ENCODE measurements around the gene SH3PXD2B.

The SH3PXD2B gene

DNA sequence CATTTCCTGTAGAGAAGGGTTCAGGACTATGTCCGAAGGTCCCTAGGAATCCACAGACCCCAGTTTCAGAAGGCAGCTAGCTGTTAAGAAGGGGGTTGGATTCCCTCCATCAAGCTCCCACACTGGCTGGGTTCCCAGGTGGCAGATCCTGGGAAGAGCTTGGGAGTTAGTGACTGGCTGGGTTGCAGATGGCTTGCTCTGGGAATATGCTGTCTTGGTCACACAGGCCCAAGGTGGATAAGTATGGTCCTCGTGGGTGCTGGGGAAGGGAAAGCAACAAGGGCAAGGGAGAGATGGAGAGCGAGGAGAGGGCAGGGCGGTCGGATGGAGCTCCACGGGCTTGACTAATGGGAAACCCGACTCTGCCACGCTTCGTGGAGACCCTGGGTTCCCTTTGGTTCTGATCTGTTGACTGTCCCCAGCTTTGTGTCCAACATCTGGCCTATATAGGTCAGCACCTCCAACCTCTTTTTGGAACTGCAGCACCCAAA, 17.4 kb downstream of the SH3PXD2B start:
- DNase-seq (ENCODE audit: low read depth, low spot score) = no peak

DNA sequence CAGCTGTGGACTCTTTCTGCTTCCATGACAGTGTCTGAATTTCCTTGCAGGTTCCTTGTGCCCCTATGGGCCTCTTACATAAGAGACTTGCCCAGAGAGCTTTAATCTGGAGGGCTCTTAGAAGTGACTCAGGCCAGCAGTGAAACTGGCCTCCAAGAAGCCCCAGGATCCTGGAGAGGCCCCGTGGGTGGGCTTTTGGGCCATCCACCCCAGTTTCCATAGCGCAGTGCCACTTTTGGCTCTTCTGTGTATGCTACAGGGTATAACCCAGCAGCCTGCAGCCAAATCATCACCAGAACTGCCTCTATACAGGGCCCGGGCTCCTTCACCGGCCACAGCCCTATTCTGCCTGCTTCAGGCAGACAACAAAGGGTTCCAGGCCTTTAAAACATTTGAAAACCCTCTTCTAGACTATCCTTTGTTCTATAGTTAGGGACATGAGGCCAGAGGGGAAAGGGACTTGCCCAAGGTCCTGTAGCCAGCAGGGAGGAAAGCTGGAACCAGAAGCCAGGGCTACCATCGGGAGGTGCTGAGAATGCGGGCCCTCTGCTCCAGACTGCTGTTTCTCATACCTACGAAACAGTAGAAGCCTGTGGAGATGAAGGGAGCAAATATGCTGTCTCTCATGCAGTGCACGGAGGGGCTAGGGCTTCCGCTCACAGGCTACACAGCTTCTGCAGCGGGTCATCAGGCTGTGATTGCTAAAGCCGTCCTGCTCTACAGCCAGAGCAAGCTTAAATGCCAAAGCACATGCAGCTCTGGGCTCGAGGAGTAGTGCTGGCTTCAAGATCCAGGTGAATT, 18.0 kb downstream of the SH3PXD2B start:
- DNase-seq (ENCODE audit: low read depth, low spot score) = peak; percentile 44

DNA sequence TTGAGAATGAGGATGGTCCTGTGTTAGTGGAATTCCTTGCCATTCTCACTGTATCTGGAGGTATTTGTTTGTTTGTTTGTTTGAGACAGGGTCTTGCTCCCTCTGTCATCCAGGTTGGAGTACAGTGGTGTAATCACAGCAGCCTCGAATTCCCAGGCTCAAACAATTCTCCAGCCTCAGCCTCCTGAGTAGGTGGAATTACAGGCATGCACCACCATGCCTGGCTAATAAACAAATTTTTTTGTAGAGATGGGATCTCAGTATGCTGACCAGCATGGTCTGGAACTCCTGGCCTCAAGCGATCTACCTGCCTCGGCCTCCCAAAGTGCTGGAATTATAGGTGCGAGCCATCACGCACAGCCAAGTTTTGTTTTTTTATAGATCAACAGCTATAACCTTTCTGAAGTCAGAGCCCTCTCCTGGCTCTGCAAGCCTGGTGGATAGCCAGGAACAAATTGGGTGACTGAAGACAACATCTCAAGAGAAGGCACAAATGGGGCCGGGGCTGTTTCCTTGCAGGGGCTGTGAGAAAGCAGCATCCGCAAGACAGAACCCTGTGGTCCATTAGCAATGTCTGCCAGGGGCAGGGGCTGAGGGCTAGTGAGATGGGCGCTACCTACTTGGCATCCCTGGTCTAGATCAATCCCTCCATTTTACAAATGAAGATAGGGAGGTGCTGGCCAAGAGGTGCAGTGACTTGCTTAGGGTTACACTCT, 18.8 kb downstream of the SH3PXD2B start:
- DNase-seq (ENCODE audit: low read depth, low spot score) = no peak

DNA sequence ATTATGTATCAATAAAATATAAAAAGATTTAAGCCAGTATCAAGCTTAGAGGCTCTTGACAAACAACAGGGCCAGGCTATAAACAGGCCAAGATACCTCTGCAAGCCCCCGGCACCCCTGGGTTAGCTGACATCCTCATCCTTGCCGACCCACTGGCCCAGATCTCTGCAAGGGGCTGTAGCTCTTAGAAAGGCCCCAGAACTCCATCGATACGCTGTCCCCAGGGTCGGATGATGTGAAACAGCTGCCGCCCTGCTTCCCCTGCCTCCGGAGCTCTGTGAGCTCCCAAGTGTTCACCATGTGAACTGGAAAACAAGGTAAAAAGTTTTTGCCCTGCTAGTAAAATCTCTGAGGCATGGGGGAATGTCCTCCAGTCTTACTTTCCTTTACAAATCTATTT, 20.1 kb downstream of the SH3PXD2B start:
- DNase-seq (ENCODE audit: low read depth, low spot score) = no peak

DNA sequence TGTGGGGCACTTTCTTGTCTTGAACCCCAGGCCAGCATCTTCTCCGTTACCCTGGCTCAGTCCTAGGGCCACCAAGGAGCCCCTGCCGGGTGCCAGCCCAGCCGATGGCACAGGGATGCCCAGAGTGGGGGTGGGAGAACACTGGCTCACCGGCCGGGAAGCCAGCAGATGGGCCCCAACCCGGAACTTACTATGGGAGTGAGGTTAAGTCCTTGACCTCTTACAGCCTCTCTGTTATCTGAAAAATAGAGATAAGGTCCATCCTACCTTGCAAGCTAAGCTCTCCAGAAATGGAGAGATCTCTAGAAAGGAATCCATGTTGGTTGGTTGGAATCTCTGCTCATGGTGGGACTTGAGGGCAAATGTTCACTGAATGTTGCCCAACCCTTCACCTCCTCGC, 20.8 kb downstream of the SH3PXD2B start:
- no peak for DNase-seq (ENCODE audit: low read depth, low spot score)

DNA sequence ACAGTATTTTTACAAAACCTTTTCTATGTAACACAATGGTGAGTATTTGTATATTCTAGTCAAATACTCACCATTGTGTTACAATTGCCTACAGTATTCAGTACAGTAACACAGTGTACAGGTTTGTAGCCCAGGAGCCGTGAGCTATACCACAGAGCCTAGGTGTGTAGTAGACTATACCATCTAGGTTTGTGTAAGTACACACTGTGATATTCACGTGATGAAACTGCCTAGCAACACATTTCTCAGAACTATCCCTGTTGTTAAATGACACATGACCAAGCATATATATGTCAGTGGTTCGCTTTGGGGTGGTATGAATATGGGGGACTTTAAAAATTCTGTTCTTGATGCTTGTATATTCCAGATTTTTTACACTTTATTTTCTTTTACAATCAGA, 21.3 kb downstream of the SH3PXD2B start:
- no peak for DNase-seq (ENCODE audit: low read depth, low spot score)

DNA sequence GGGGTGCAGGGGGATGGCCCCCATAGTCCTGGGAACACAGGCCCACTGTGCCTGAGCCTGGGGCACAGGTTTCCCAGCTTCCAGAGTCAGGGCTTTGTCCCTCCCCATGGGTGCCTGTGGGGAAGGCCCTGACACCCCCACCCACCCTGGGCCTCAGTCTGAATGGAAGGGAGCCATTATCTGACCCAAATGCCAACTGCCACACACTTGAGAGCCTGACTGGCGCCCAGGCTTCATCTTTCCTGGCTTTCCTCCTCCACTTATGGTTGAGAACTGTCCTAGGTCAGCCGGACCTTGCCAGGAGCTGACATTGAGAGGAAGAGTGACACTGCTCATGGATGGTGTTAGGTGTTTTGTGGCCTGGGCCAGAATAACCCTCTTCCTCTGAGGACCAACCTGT, 24.0 kb downstream of the SH3PXD2B start:
- DNase-seq (ENCODE audit: low read depth, low spot score) = no peak

DNA sequence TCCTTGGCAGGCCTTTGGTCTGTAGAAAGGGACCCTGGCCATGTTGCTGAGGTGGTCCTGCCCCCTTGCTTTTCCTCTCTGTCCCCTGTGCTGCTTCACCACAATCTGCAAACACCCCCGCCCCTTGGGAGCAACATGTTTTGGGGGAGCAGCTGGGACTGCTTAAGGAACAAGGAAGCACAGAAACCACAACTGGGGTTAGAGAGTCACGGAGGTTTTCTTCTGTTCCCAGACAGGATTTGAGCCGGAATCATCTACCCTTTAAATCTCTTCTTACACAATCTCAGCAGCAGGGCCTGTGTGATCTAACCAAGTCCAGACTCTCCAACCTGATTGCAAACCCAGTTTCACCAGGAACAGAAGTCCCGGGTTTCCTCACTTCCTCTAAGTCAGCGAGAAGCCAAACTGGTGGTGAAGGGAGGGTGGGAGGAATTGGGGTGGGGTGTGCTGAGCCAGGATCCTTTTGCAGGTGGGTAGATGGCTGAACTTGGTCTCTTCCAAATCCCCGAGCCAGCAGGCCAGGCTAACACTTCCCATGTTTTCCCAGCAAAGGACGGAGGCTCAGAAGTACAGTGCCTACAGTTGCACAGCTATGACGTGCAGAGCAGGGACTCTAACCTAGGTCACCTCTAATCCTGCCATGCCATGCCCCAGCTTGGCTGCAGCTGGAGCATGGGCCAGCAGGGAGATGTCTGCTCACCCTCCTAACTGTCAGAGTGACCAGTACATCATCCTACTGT, 25.0 kb downstream of the SH3PXD2B start:
- no peak for DNase-seq (ENCODE audit: low read depth, low spot score)

DNA sequence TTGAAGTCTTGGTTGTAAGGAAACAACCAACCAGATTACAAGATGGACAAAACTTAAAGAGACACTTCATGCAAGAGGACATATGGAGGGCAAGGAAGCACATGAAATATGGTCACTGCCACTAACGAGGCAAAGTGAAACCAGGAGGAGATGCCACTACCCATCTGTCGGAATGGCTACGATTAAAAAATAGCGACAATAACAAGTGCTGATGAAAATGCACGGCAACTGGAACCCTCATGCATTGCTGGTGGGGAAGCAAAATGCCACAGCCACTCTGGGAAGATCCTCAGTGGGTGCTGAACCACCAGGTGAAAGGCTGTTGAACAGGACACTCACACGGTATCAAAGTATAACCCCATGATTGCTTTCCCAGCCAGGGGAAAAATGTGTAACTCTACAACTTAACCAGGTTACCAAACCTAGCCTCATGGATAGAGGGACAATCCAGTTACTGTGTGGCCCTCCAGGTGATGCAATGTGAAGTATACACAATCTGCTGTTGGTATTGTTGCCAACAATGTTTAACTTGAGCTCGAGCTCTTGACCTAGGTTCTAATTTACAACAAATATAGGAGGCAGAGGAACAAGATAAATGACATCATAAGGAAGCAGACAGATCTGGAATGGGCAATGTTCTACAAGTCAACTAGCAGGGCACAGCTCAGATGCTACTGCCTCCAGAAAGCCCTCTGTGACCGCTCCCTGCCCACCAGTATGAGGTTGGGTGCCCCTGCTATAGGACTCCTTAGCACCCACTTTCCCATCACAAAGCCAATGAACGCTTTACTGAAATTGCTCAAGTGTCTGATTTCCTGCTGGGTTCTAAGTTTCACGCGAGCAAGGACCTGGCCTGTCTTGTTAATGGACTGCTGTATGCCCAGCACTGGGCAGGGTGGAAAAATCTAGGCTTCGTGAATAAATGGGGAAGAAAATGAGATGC, 25.8 kb downstream of the SH3PXD2B start:
- no peak for DNase-seq (ENCODE audit: low read depth, low spot score)

DNA sequence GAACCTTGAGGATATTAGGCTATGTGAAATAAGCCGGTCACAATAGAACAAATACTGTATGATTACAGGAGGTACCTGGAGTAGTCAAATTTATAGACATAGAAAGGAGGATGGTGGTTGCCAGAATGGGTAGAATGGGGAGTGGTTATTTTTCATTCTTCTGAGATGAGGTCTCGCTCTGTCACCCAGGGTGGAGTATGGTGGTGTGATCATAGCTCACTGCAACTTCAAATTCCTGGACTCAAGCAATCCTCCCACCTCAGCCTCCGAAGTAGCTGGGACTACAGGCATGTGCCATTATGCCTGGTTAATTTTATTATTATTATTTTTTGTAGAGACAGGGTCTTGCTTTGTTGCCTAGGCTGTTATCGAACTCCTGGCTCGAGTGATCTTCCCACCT, 27.1 kb downstream of the SH3PXD2B start:
- DNase-seq (ENCODE audit: low read depth, low spot score) = no peak

DNA sequence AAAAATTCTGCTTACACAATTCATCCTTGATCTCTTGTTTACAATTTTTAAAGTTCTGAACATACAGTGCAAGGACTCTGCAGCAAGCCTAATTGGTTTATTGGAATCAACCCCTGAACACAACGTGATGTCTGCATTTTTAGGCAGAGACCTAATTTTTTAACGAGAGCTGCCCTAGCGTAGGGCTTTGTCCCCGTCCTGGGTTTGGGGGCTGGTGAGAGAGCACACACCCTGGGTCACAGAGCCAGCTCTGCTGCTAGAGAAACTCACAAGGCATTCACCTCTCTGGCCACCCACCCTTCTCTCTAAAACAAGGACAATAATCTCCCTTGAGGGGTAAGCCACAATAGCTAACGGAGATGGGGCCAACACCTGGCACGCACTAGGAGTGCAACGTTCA, 28.2 kb downstream of the SH3PXD2B start:
- no peak for DNase-seq (ENCODE audit: low read depth, low spot score)

DNA sequence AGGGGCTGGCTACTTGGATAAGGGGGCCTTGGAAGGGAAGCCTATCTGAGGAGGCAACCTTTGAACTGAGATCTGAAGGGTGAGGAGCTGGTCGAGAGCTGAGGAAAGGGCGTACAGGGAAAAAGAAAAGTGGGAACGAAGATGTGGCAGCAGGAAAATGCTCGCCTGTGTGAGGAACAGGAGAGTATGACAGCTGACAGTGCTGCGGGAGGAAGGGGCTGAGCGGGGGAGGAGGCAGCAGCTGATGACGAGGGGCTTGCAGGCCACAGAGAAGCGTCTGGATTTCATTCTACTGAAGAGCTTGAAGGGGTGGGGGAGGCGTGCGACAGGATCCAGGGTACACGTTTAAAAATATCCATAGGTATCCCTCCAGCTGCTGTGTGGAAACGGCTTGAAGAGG, 28.9 kb downstream of the SH3PXD2B start:
- no peak for DNase-seq (ENCODE audit: low read depth, low spot score)

DNA sequence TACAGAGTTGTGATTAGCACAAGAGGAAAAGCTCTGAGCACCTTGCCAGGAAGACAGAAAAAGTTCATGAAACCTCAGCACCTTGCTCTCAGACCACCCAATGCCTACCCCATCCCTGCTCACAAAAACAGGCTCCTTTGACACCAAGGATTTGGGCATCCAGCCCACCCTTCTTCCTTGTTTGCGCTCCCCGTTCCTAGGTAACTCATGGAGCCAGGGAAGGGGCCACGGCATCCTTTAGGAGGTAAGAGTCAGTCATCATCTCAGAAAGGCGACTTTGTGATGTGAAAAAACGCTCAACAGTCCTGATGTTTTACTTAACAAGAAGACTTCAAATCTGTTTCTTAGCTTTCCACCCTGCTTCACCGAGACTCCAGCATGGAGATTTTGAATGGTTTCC, 29.5 kb downstream of the SH3PXD2B start:
- DNase-seq (ENCODE audit: low read depth, low spot score) = no peak

DNA sequence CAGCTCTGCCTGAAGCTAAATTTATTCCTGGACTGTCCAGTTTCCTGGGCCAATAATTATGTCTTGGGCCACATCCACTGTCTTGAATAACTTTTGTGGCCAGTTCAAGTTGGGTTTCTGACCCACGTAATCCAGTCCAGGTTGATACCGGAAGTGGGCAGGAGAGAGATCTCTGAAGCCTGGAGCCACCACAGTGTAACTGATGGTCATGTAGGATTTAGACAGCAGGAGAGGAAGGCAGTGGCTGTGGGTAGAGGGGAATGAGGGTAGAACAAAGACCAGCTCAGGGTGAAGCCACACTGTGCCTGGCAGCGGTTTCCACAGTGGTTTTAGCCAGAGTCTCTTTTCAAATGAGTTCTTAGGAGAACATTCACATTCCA, 30.2 kb downstream of the SH3PXD2B start:
- no peak for DNase-seq (ENCODE audit: low read depth, low spot score)

DNA sequence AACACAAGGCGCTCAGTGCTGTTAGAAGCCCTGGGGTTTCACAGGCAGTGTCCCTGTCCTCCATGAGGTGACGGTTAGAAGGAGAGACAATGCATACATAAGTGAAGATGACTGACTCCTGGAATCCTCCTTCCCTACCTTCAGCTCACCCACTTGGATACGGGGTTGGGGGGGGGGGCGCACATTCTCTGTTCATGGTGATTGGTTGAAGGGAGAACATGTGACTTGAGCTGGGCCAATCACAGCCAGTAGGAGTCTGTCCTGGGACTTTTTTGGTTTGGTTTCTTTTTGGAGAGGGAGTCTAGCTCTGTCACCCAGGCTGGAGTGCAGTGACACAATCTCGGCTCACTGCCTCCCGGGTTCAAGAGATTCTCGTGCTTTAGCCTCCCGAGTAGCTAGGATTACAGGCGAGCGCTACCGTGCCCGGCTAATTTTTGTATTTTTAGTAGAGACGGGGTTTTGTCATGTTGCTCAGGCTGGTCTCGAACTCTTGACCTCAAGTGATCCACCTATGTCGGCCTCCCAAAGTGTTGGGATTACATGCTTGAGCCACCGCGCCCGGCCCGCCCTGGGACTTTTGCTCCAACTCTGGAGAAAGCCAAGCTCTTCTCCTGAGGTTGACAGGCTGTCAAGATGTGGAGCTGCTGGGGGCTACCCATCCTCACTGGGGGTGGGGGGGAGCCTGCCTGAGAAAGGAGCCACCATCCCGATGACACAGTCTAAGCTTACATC, 30.8 kb downstream of the SH3PXD2B start:
- no peak for DNase-seq (ENCODE audit: low read depth, low spot score)

DNA sequence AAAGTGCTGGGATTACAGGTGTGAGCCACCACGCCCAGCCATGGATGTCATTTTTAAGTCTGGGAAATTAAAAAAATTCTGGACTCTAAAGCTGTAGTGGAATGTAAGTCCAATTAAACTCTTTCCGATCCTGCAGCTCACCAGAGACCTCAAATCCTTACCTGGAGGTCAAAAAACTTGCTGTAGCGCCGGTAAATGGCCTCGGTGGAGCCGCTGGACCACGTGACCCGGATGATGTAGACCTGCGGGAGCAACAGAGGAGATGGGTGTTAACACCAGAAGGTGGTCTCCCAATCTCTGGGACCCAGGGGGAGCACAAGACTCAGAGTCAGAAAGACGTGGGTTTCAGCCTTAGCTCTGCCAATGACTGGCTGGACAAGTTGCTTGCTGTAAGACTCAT, 32.1 kb downstream of the SH3PXD2B start:
- DNase-seq (ENCODE audit: low read depth, low spot score) = no peak

DNA sequence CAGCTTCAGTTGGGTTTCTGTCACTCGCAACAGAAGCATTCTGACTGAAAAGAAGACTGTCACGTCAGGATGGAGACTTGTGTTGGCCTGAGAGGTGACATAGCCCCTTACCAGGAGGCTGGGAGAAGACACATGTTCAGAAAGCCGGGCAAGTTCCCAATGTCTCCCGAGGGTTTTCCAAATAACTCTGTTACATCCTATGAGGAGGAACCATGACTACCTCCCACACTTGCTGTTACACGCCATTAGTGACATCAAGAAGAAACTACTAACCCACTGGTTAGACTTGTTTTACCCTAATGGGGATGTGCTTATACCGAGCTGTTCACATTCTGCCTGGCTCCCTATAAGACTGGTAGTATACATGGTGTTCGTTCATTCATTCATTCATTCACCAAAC, 33.3 kb downstream of the SH3PXD2B start:
- DNase-seq (ENCODE audit: low read depth, low spot score) = no peak

DNA sequence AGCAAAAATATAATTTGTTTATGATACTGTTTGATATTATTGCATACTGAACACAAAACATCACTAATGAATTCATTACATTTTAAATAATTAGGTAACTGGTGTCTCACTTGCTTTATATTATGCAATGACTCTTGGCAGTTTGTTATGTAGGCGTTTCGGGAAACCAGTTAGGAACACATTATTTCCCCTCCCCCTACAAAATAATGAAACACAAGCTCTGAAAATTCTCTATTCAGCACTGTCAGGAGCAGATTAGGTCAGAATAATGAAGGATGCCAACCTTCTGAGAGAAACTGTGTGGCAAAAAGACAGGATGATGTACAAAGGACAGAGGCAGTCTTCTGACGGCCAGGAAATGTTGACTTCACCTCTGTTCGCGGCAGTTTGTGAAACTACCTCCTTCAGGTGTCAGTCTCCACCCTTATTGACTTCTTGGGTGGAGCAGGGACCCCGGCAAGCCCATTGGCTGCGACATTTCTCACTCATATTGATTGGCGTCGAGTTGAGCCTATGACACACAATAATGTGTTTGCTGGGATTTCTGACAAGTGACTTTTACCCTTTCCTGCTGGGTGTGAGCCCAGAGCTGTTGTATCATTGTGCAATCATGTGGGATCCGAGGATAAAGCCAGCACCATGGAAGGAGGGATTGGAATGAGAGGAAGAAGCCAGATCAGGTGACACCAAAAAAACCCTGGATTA, 33.9 kb downstream of the SH3PXD2B start:
- DNase-seq (ENCODE audit: low read depth, low spot score) = peak; percentile 72

DNA sequence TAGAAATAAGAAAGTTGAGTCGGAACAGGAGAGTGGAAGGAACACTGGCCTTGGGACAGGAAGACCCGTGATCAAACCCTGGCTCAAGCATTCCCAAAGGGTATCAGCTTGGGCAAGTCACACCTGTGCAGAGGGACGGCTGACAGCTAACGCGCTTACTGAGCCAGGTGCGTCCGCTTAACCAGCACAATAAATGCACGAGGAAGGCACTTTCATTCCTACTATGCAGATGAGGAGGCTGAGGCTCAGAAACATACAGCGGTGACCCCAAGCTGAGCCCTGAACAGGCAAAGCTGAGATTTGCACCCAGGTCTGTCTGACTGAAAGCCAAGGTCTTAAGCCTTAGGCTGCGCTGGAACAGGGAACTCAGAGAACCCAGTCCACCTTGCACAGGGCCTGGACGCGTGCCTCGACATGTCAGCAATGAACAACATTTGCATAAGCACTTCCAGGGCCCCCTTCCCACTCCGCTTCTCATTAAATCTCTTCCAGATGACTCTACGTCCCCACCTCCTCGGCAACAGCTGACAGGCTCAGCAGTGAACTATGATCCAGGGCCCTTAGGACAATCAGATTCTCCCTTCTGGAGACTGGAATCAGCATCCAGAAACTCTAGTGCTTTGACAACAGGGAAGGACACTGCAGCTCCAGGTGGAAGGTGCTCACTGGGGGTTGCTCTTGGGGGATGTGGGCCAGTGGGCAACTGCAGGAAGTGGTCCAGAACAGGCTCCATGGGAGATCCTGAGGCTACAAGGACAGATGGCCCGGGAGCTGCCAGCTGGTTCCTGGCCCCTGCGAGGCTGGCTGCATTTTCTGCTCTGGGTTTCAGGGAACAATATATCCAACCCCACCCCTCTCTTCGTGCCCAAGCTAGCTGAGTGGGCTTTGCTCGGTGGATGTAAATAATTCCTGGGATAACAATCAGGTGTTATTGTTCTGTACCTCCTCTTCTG, 35.2 kb downstream of the SH3PXD2B start:
- DNase-seq (ENCODE audit: low read depth, low spot score) = no peak

Measured in ELF-1 (cell line).